GM21529 (cell line): ENCODE results near the gene PLA2G4F.

Experiments used
- ATAC-seq: cut with Tn5 transposase; IDR thresholded peaks from one replicate; pipeline ENCODE4 v1.9.1; 2021; ENCODE audit not compliant: unreplicated experiment

Gene PLA2G4F

DNA sequence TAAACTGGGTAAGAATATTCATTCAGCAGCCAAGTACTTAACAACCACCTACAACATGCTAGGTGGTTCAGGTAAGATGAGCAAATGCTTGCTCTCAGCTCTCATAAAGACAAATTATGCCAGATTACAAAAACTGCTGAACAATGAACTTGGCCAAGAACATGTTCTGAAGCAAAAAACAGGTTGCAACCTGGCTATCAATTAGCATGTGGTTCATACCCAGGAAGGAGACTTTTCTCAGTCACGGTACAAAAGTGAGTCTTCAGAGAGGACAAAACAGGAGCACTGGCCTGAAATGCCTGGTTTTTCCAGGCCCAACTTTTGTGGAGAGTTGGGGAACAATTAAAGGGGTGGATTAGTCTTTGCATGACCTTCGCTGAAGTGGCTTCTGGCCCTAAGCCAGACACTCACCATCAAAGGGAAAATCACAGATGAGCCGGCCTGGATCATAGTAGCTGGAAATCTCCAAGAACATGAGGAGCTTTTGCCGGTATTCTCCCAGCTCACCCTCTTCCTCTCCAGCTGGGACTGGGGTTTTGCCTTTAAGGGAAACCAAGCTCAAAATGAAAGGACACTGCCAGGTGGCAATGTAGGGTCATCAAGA lies 7.6 kb upstream of the PLA2G4F start:
- ATAC-seq, result no peak

- no peak for ATAC-seq
These were observed 6.9 kb upstream of the PLA2G4F start for GRCh38 chr15:42163291-42163690.

GRCh38 chr15:42160136-42160535 lies 3.7 kb upstream of the PLA2G4F start:
- no peak for ATAC-seq

DNA sequence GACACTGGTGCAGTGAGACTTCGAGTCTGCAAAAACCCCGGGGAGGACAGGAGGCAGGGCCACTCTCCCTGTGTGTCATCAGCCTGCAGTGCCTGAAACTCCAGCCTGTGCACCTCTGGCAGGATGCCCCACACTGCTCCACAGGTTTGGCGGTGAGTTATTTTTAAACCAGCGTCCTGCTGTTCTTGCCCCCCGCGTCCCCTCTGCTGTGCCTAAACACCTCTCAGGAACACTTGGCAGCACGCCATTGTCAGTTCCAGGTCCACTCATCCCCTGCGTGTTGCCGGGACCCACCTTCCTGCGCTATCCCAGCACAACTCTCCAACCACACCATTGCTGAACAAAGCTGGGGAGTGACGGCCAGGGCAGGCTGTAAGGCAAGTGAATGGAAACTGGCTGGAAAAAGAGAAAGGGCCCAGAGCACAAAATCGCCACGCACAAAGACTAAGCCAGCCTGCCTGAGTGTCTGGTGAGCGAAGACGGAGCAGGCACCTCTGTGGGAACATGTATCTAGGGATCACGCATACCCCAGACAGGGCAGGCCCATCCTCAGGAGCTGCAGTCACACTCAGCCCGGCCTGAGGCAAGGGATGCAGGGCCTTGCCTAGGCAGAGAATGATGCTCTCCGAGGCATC lies 3.1 kb upstream of the PLA2G4F start:
- no peak for ATAC-seq

DNA sequence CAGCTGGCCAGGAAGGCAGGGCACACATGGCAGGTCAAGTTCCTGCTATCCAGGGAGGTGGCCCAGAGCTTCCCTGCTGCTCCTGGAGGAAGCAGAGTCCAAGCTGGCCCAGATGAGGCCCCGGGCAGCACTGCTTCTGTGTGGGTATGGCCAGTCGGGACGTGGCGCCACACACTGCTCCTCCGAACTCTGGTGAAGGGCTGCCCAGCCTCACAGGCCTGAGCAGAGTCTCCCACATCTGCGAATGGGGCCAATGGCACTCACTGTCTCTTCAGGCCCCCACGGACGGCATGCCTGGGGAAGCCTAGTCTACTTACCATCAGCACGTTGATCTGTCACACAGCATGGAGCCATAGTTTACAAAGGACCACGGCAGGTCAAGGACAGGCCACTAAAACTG lies 2.5 kb upstream of the PLA2G4F start:
- no peak for ATAC-seq

DNA sequence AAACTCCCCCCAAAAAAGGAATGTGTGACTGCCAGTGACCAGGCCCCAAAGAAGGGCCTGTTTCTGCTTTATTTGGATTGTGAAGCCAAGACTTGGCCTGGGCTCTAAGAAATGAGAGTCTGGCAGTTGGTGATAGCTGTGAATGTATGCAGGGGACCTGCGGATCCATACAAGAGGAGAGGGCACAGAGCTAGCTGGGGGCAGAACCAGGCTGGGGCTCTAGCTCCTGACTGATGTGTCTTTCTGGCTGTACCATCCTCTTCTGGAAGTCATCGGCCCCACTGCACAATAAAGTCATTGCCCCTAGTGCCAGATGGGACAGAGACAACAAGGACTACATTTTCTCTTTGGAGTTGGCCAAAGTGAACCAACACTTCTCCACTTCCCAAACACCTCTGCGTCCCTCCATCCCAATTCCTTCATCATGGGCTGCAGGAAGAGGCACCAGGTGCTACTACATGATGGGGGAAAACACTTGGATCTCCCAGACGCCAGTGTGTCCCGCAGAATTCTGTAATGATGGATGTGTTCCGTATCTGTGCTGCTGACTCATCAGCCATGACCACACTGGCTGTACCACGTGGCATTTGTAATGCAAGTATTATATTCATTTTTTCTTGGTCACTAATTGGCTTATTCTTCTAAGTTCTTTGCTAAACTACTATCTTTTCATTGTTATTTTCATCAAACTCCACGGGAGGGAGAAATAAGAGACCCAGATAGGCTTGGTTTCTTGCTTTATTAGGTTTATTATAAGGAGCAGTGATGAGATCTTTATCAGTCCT lies 1.7 kb upstream of the PLA2G4F start:
- ATAC-seq, result no peak

DNA sequence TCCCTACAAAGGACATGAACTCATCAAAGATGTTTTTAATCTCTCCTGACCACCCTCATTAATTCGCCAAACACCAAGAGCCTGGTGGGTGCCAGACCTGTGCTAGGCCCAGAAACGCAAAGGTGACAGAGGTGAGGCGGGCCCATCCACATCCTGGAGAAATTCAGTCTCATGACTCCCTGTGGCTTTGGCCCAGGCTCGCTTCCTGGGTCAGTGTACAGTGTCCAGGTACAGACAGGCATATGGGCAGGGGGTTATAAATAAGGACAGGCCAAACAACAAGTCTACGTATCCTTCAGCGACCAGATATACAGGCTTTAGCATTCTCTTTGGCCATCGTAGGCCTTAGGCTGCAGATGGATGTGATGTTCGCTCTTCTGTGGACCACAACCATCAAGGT lies 945 bp upstream of the PLA2G4F start:
- no peak for ATAC-seq

DNA sequence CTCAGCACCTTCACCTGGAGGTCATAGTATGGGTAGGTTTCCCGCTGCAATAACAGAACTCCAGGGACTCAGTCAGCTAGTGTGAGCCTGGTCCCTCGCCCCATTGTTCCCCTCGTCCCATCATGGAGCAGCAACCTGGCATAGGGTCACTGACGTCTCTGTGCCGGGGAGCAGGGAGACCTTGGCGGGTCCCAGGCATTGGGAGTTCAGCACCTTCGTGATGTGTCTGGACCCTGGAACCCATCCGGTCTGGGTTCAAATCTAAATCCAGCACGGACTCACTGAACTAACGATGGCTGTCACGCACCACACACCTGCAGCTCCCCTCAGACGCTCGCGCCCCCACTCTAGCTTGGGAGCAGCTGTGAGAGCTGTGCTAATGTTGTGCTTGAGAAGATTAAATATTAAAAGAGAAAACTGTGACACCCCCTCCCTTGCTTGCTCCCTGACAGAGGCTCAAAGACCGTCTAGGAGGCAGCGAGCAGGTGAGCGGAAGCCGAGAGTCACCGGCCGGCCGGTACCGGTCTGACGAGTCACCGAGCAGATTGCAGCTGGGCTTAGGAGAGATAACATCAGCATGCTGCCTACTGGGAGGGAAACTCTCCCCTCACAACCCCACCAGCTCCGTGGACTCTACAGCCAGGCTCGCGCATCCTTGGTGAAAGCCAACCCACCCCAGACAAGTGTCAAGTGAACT lies 742 bp downstream of the PLA2G4F start:
- ATAC-seq, result no peak

DNA sequence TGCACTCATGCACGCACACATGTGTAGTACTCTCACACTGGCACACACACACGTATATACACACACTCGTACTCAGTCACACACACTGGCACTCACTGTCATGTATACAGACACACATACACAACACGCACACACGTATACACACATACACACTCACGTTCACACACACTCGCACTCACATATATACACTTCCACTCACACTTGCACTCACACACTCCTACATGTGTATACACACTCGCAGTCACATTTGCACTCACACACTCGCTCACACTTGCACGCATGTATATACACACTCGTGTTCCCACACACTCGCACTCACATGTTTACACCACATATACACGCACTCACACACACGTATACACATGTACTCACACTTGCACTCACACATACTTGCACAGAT lies 1.5 kb downstream of the PLA2G4F start:
- no peak for ATAC-seq

- no peak for ATAC-seq
These were observed 2.1 kb downstream of the PLA2G4F start for GRCh38 chr15:42154212-42154941.

GRCh38 chr15:42153874-42154211 lies 2.6 kb downstream of the PLA2G4F start:
- no peak for ATAC-seq

DNA sequence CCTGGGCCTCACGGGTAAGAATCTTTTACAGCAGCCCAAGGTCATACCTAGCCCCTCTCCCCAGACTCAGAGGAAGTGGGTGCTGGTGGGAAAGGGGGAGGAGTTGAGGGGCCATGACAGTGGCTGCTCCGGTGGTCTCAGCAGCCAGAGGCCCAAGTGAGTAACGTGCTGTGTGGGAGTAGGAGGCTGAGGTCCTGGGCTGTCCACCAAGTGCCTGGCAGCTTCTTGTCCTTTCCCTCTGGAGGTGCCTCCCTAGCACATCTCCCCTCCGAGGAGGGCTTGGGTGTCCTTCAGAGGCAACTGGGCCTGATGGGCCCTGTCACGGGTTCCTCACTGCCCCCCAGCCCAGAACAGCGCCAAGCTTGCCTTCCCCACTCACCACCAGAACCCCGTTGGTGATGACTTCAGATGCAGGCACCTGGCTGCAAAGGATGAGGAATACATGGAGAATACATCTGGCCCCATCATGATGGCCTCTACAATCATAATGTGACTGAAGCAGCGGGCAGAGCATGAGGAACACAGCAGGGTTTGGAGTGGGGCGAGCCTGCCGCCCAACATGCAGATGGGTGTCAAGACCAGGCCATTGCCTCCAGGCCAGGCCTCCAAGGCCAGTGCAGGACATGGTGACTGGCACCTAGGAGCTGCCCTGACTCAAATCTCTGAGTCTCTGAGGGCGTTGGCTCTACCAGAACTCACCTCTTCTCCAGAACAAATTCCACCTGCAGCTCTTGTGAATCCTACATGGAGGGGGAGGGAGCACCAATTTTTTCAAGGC lies 3.3 kb downstream of the PLA2G4F start:
- no peak for ATAC-seq

GRCh38 chr15:42152196-42152920 lies 4.1 kb downstream of the PLA2G4F start:
- no peak for ATAC-seq

DNA sequence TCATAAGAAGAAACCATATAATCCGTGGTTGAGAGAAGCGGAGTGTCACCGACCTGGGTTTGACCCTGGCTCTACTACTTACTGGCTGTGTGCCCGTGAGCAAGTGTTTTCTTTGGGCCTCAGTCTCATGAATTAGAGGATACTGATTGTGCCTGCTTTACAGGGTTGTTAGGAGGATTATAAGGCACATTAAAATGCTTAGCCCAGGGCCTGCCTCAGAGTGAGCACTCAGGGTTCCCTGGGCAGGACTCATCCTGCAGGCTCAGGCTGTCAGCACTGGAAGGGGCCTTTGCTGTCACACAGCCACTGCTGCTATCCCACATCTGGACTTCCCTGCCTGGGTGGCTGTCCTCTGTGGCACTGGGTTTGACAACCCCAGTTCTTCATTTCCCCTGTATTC lies 4.7 kb downstream of the PLA2G4F start:
- ATAC-seq, result no peak

DNA sequence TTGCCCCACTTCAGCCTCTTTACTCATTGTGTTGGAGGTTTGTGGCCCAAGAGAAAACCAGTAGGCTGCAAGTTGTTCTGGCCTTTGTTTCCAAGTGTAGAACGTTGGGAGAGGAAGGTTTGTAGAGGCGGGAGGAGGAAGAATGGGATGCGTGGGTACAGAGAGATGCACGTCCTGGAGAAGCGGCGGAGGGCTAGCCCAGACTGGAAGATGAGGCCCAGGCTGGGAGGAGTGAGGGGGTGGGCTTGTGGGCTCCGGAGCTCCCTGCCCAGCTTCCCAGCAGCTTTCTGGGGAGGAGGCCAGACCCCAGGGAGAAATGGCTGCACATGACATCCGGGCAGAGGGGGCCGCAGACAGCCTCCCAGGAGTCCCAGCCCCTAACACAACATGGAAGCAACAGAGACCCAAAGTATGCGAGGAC lies 5.3 kb downstream of the PLA2G4F start:
- ATAC-seq, result no peak

GRCh38 chr15:42150219-42150970 lies 6.0 kb downstream of the PLA2G4F start:
- ATAC-seq, result no peak

- no peak for ATAC-seq
These were observed 6.8 kb downstream of the PLA2G4F start for GRCh38 chr15:42149493-42150218.

GRCh38 chr15:42148808-42149492 lies 7.5 kb downstream of the PLA2G4F start:
- ATAC-seq, result no peak
